Fibroblast of lung (primary cell): ENCODE results near the gene CAMTA1. TPM values are rescaled to one million over a fixed set of nuclear protein-coding genes. Genes with fewer than 3 reads are reported as not detected.
A peak's percentile ranks its signal among the peaks of the same experiment; 100 is the strongest.

Experiments used
- DNase-seq, 2 donors: peaks; one replicate each; pipeline versions ENCODE4 v3.0.0 to v3.0.0-alpha.2; 2010; ENCODE audit warnings: low read depth in 2 of 2
- H2AFZ ChIP-seq: 2 replicates; pipeline ENCODE4 v1.5.1; 2012; ENCODE audit warnings: low read length, control low read depth, inconsistent platforms
- H3K27ac ChIP-seq: 2 replicates; pipeline ENCODE4 v1.5.1; 2011; ENCODE audit warnings: low read length, control low read depth; ENCODE audit not compliant: insufficient read depth
- H3K27me3 ChIP-seq: 2 replicates; pipeline ENCODE4 v1.5.1; 2011; ENCODE audit warnings: mild to moderate bottlenecking, low read length; ENCODE audit not compliant: control insufficient read depth, insufficient read depth
- H3K36me3 ChIP-seq: 2 replicates; pipeline ENCODE4 v1.5.1; 2011; ENCODE audit warnings: low read length; ENCODE audit not compliant: control insufficient read depth, insufficient read depth
- H3K4me1 ChIP-seq: 2 replicates; pipeline ENCODE4 v1.5.1; 2011; ENCODE audit warnings: low read length; ENCODE audit not compliant: control insufficient read depth, insufficient read depth; ENCODE audit errors: extremely low read depth
- H3K4me2 ChIP-seq: 2 replicates; pipeline ENCODE4 v1.5.1; 2011; ENCODE audit warnings: low read length, control low read depth; ENCODE audit not compliant: insufficient read depth; ENCODE audit errors: extremely low read depth
- H3K4me3 ChIP-seq, 4 experiments: fragments of 200-600 bp in 1 of 4; sonication (generic) in 1 of 4; replicated peaks in 1 of 4; 2 replicates each; pipeline ENCODE4 v1.5.1; 2011 to 2016; ENCODE audit warnings: low read length in 4 of 4, low read depth in 3 of 4, mild to moderate bottlenecking in 3 of 4, control low read depth in 2 of 4, inconsistent platforms in 1 of 4, mixed read lengths in 1 of 4; ENCODE audit not compliant: insufficient read depth in 1 of 4; ENCODE audit errors: control extremely low read depth in 1 of 4
- H3K79me2 ChIP-seq: 2 replicates; pipeline ENCODE4 v1.5.1; 2012; ENCODE audit warnings: mild to moderate bottlenecking, low read length, inconsistent platforms; ENCODE audit not compliant: control insufficient read depth, insufficient read depth
- H3K9ac ChIP-seq: 2 replicates; pipeline ENCODE4 v1.5.1; 2011; ENCODE audit warnings: mild to moderate bottlenecking, low read length, control low read depth; ENCODE audit not compliant: insufficient read depth
- H3K9me3 ChIP-seq: 2 replicates; pipeline ENCODE4 v1.5.1; 2012; ENCODE audit warnings: low read depth, low read length; ENCODE audit not compliant: control insufficient read depth, insufficient read depth
- H4K20me1 ChIP-seq: 2 replicates; pipeline ENCODE4 v1.5.1; 2011; ENCODE audit warnings: low read length; ENCODE audit not compliant: control insufficient read depth, insufficient read depth; ENCODE audit errors: extremely low read depth
- CTCF ChIP-seq, 2 donors: IDR thresholded peaks in 1 of 2; conservative IDR thresholded peaks in 1 of 2; 1 replicate in 1 of 2; 2 replicates in 1 of 2; pipeline ENCODE4 v1.5.1; 2011 to 2012; ENCODE audit warnings: low read length in 2 of 2, control low read depth in 1 of 2, inconsistent platforms in 1 of 2, low read depth in 1 of 2, mild to moderate bottlenecking in 1 of 2
- EZH2 ChIP-seq: IDR thresholded peaks from 2 replicates; pipeline ENCODE4 v1.5.1; 2012; ENCODE audit warnings: low read length, control low read depth, mild to moderate bottlenecking; ENCODE audit errors: missing control alignments
- polyA plus RNA-seq, 2 donors: library from polyadenylated mRNA; depleted of rRNA in 1 of 2; stranded (reverse) in 1 of 2; unstranded in 1 of 2; fragments of >200 nt; gene quantifications; 2 replicates each; pipeline ENCODE4 v1.2.1, GENCODE V29; 2011 to 2012; ENCODE audit warnings: missing spikeins in 1 of 2
- total RNA-seq: library from RNA; depleted of rRNA; stranded (reverse); fragments of >200 nt; gene quantifications from 2 replicates; pipeline ENCODE4 v1.2.1, GENCODE V29; 2014

The CAMTA1 gene
- total and polyA plus RNA-seq, 2 donors (not counting 1 experiment from before 2014, with no cell fraction given): 47.6 to 86.0 TPM

- Histone ChIP-seq H2AFZ (no peak overlapping the region), H3K9me3 (no peaks in the 10 kb centered on the region), H3K36me3 (no peaks in the 10 kb centered on the region), H3K79me2 (no peaks in the 10 kb centered on the region), H4K20me1 (no peaks in the 10 kb centered on the region), H3K4me3 (no peak overlapping the region), H3K4me1 (no peaks in the 10 kb centered on the region), H3K27ac (no peak overlapping the region), H3K9ac (no peak overlapping the region), H3K4me2 (no peak overlapping the region), H3K27me3 (no peaks in the 10 kb centered on the region)
- peak; percentile 18 to 22 for DNase-seq
- TF ChIP-seq EZH2 (no peak), CTCF (conservative IDR thresholded peaks at IDR 0.05 in 1 of 2, IDR thresholded peaks at IDR 0.05 in 1 of 2; ENCODE audit: low read depth in 1 of 2, low read length in 2 of 2) (no peak)
Observed at GRCh38 chr1:7554385-7555235, 769.4 kb downstream of the CAMTA1 start.

- Histone ChIP-seq H3K27me3 (no peaks in the 10 kb centered on the region), H3K36me3 (no peaks in the 10 kb centered on the region), H3K9me3 (no peaks in the 10 kb centered on the region), H2AFZ (no peak overlapping the region), H3K4me1 (no peaks in the 10 kb centered on the region), H3K4me2 (no peak overlapping the region), H4K20me1 (no peaks in the 10 kb centered on the region), H3K4me3 (no peak overlapping the region), H3K9ac (no peak overlapping the region), H3K79me2 (no peaks in the 10 kb centered on the region), H3K27ac (no peak overlapping the region)
- TF ChIP-seq EZH2 (no peak), CTCF (conservative IDR thresholded peaks at IDR 0.05 in 1 of 2, IDR thresholded peaks at IDR 0.05 in 1 of 2; ENCODE audit: low read depth in 1 of 2, low read length in 2 of 2) (no peak)
- no peak for DNase-seq
Observed at GRCh38 chr1:7555391-7556185, 770.3 kb downstream of the CAMTA1 start.

- TF ChIP-seq EZH2 (no peak), CTCF (conservative IDR thresholded peaks at IDR 0.05 in 1 of 2, IDR thresholded peaks at IDR 0.05 in 1 of 2; ENCODE audit: low read depth in 1 of 2, low read length in 2 of 2) (no peak)
- no peak for DNase-seq
- Histone ChIP-seq H2AFZ (no peak overlapping the region), H4K20me1 (no peaks in the 10 kb centered on the region), H3K4me1 (no peaks in the 10 kb centered on the region), H3K27me3 (no peaks in the 10 kb centered on the region), H3K9ac (no peak overlapping the region), H3K4me2 (no peak overlapping the region), H3K36me3 (no peaks in the 10 kb centered on the region), H3K4me3 (no peak overlapping the region), H3K79me2 (no peaks in the 10 kb centered on the region), H3K27ac (no peak overlapping the region), H3K9me3 (no peaks in the 10 kb centered on the region)
Observed at GRCh38 chr1:7557301-7557891, 772.1 kb downstream of the CAMTA1 start.
